ENCODE measurements around the gene APMAP.

Gene APMAP

DNA sequence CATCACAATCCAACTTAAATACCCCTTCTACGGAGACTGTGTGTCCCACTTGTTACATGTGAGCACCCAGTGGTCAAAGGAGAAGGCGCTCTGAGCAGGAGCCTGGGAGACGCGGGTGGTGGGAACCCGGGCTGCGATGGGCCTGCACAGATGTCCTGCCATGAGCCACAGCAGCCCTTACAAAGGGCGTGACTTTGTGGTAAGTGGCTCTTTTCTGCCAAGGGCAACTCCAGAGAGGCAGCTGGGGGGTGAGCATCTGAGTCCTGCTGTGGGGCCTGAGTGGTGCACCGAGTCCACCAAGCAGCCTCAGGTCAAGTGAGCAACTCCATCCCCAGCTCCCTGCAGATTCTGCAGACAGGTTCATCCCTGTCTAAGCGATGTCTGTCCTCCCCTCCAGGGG is 77.1 kb downstream of the APMAP start:
- in situ Hi-C loops (cut with HindIII; ENCODE audit: low sequenced_read_pairs) = no loop called here

DNA sequence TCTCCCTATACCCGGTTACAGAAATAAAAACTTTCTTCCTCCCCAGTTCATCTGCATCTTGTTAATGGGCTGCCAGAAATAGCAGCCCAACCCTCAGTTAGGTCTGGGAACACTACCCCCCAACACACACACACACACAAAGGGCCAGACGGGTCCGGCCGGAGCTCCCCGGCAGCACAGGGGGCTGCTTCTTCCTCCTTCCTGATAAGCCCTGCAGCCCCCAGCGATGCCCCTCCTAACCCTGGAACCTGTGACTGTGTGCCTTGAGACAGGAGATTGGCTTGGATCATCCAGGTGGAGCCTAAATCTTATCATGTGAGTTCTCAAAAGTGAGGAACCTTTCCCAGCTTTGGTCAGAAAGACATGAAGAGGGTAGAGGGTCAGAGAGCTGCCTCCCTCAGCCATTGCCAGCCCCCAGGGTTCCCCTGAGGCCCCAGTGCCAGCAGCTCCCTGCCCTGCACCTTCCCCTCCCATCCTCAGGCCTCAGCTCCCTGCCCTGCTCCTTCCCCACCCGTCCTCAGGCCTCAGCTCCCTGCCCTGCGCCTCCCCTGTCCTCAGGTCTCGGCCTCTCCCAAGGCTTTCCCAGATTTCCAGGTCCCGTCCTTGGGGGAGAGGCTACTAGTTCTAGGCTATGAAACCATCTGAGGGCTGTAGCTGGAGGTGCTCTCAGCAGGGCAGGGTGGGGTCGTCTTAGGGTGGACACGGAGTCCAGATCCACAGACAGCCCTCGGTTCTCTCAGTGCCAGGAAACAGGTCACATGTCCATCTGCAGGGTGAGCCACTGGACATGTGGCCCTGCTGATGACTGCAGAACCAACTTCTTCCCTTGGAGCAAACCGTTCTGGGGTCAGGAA is 77.9 kb downstream of the APMAP start:
- in situ Hi-C loops (cut with HindIII; ENCODE audit: low sequenced_read_pairs) = no loop called here

DNA sequence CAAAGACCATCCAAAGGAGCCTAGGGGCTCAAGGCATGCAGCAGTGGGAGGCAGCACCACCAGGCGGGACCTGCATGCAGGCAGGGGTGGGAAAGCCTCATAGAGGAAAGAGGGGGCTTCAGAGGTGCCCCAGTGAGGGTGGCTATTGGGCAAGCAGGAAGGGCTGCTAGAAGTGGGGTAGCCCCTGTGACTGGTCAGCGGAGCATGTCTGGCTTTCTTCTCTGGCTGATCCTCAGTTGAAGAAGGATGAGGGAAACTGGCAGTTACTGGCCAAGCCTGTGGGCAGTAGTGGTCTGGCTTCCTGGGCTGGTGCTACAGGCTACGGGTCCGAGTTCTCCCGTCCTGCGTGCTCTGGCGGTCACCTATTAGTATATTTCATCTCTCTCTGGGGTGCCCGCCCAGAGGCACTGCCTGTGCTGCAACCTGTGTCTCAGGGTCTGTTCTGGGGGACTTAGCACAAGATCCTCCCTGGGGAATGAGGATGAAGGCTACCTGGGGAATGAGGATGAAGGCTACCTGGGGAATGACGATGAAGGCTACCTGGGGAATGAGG is 79.4 kb downstream of the APMAP start:
- in situ Hi-C loops (cut with HindIII; ENCODE audit: low sequenced_read_pairs) = no loop called here
